ENCODE measurements around the gene EPDR1. TPM values are rescaled to one million over a fixed set of nuclear protein-coding genes. Genes with fewer than 3 reads are reported as not detected.
A peak's percentile ranks its signal among the peaks of the same experiment; 100 is the strongest.

EPDR1 gene
- 10 to 100 TPM; 26.2 to 62.4 TPM for total RNA-seq
- polyA plus RNA-seq (ENCODE audit: insufficient read length in 2 of 2): 10 to 100 TPM; 36.6 to 41.4 TPM
- long read RNA-seq, donor 1, transcript EPDR1-201 (3 exons, 2,599 nt): major isoform, 21 of 80 reads
- long read RNA-seq, donor 1, partial matches to known transcripts: 55 of 80 reads
- long read RNA-seq, donor 1, other reads (novel, unspliced or antisense): 0 of 80 reads
- long read RNA-seq, donor 2, transcript EPDR1-201 (3 exons, 2,599 nt): major isoform, 8 of 8 reads
- long read RNA-seq, donor 2, partial matches to known transcripts: 0 of 8 reads
- long read RNA-seq, donor 2, other reads (novel, unspliced or antisense): 0 of 8 reads
- long read RNA-seq, donor 3, transcript EPDR1-201 (3 exons, 2,599 nt): major isoform, 9 of 13 reads
- long read RNA-seq, donor 3, partial matches to known transcripts: 0 of 13 reads
- long read RNA-seq, donor 3, other reads (novel, unspliced or antisense): 0 of 13 reads
- long read RNA-seq, donor 4, transcript EPDR1-201 (3 exons, 2,599 nt): major isoform, 5 of 8 reads
- long read RNA-seq, donor 4, partial matches to known transcripts: 0 of 8 reads
- long read RNA-seq, donor 4, other reads (novel, unspliced or antisense): 0 of 8 reads

DNA sequence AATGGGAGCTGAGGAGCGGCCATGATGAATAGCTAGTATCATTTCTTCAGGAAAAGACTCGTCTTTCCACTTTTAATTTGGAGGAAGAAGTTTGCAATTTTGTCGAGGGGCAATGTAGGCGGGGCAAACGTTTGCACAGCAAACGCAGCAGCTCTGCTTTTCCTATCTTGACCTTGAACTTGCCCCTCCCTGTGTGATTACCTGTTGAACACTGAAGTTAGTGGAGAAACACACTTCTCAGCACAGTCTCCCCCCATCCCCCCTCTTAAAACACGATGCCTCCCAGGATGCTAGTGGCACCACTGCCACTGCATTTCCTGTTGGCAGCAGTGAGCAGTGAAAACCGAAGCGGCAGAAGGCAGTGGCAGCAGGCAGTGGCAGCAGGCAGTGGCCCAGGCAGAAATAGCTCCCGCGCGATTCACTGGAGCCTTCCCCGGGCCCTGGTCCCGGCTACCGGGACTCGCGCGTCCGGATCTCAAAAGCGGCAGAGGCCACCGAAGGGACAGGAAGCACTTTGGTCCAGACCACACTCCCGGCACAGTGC is at the start of gene EPDR1:
TSS of gene EPDR1 (plus strand) at position 336 of the 544 bp plus-strand sequence. CDS start 300 bp downstream, outside the sequence.
- no peaks in the 10 kb centered on the region for H3K9me3 ChIP-seq (ENCODE audit: control insufficient read depth, insufficient read depth, low read length)
- peaks cover 16% of the 10 kb centered on the region for H3K27me3 ChIP-seq (ENCODE audit: control insufficient read depth, insufficient read depth, low read length)
- H3K4me3 ChIP-seq (ENCODE audit: low read depth, low read length): peak within 1 kb of the TSS; percentile 78
- peaks cover 18% of the 10 kb centered on the region for H3K4me1 ChIP-seq (ENCODE audit: control insufficient read depth, insufficient read depth, low read length)
- peak within 1 kb of the TSS; percentile 79 for H3K27ac ChIP-seq (ENCODE audit: low read depth, low read length)
- DNase-seq (ENCODE audit: low read depth in 4 of 6, low spot score in 6 of 6): peak in 5 of 6 donors; percentile 54 to 93 (median 68)
- no peaks in the 10 kb centered on the region for H3K36me3 ChIP-seq (ENCODE audit: control insufficient read depth, insufficient read depth, low read length)
- WGBS (ENCODE audit: insufficient coverage): 6% methylated on average over 16 of the region's 22 CpGs

DNA sequence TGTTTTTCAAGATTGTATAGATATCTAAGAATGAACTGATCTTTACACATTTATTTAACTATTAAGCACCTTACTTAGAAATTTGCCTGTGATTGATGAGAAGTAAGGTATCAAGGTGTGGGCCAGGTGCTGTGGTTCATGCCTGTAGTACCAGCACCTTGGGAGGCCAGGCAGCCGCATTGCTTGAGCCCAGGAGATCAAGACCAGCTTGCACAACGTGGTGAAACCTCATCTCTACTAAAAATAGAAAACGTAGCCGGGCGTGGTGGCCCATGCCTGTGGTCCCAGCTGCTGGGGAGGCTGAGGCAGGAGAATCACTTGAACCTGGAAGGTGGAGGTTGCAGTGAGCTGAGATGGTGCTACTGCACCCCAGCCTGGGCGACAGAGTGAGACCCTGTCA is 38.4 kb upstream of the EPDR1 start:
- no peaks in the 10 kb centered on the region for H3K27me3 ChIP-seq (ENCODE audit: control insufficient read depth, insufficient read depth, low read length)
- no peak overlapping the region for H3K27ac ChIP-seq (ENCODE audit: low read depth, low read length)
- H3K4me3 ChIP-seq (ENCODE audit: low read depth, low read length): no peak overlapping the region
- H3K36me3 ChIP-seq (ENCODE audit: control insufficient read depth, insufficient read depth, low read length): no peaks in the 10 kb centered on the region
- WGBS (ENCODE audit: insufficient coverage): 83% methylated on average over 2 of the region's 6 CpGs
- no peak for DNase-seq (ENCODE audit: low read depth in 4 of 6, low spot score in 6 of 6)
- H3K4me1 ChIP-seq (ENCODE audit: control insufficient read depth, insufficient read depth, low read length): no peaks in the 10 kb centered on the region
- no peaks in the 10 kb centered on the region for H3K9me3 ChIP-seq (ENCODE audit: control insufficient read depth, insufficient read depth, low read length)

DNA sequence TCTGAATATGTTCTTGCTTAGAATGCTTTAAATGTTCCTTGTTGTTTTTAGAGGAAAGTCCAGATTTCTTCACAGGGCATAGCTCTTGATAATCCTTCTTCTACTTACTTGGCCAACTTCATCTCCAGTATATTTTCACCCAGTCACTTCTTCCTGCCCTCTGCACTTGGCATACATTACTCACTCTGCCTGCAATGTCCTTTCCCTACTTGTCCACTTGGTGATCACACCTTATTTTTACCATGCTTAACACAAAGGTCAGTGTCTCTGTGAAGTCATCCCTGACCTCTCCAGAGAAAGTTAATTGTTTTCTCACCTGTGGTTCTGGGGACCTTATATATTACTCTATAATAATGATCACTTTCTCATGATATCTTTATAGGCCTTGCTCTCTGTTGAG is 27.1 kb upstream of the EPDR1 start:
- no peak for DNase-seq (ENCODE audit: low read depth in 4 of 6, low spot score in 6 of 6)
- no peak overlapping the region for H3K27ac ChIP-seq (ENCODE audit: low read depth, low read length)
- H3K36me3 ChIP-seq (ENCODE audit: control insufficient read depth, insufficient read depth, low read length): no peaks in the 10 kb centered on the region
- H3K4me3 ChIP-seq (ENCODE audit: low read depth, low read length): no peak overlapping the region
- no peaks in the 10 kb centered on the region for H3K4me1 ChIP-seq (ENCODE audit: control insufficient read depth, insufficient read depth, low read length)
- no peaks in the 10 kb centered on the region for H3K27me3 ChIP-seq (ENCODE audit: control insufficient read depth, insufficient read depth, low read length)
- H3K9me3 ChIP-seq (ENCODE audit: control insufficient read depth, insufficient read depth, low read length): no peaks in the 10 kb centered on the region

DNA sequence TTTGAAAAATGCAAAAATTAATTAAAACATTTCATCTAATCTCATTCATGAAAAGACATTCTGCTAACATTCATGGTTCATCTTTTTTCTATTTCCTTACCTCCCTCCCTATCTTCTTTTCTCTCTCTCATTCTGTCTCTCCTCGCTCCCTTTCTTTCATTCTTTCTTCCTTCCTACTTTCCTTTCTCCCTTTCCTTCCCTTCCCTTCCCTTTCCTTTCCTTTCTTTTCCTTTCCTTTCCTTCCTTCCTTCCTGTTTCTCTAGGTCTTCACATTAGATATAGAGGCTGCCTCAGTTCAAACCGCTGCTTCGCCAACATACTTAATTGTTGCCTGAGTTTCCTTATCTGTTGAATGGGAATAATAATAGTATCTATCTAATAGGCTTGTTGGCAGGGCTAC is 25.8 kb upstream of the EPDR1 start:
- no peaks in the 10 kb centered on the region for H3K36me3 ChIP-seq (ENCODE audit: control insufficient read depth, insufficient read depth, low read length)
- WGBS (ENCODE audit: insufficient coverage): no CpG with 5 or more reads among the region's 3 CpGs
- H3K9me3 ChIP-seq (ENCODE audit: control insufficient read depth, insufficient read depth, low read length): no peaks in the 10 kb centered on the region
- H3K27me3 ChIP-seq (ENCODE audit: control insufficient read depth, insufficient read depth, low read length): no peaks in the 10 kb centered on the region
- no peak overlapping the region for H3K4me3 ChIP-seq (ENCODE audit: low read depth, low read length)
- DNase-seq (ENCODE audit: low read depth in 4 of 6, low spot score in 6 of 6): no peak
- H3K4me1 ChIP-seq (ENCODE audit: control insufficient read depth, insufficient read depth, low read length): no peaks in the 10 kb centered on the region
- no peak overlapping the region for H3K27ac ChIP-seq (ENCODE audit: low read depth, low read length)

DNA sequence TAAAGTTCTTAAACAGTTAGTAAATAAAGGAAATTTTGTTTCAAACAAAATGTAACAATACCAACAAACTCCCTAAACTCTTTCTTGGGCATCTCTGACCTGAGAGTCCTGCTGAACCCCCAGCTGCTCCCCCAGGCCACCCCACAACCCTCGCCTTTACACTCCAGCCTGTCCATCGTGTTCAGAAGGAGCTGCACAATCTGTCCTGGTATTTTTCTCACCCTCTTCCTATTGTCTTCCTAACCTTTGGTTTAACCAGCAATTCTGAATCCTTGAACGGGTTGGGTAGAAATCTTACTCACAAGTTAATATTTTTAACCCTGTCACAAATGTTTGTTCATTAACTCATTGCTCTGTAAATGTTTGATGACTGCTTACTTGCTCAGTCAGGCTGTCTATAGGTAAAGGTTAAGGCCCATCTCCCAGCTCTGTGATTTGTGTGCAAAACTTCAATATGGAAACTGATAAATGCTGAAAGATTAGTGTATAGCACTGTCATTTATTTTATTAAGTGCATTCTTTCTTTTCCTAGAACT is 20.7 kb upstream of the EPDR1 start:
- no peaks in the 10 kb centered on the region for H3K27me3 ChIP-seq (ENCODE audit: control insufficient read depth, insufficient read depth, low read length)
- no peak for DNase-seq (ENCODE audit: low read depth in 4 of 6, low spot score in 6 of 6)
- H3K36me3 ChIP-seq (ENCODE audit: control insufficient read depth, insufficient read depth, low read length): no peaks in the 10 kb centered on the region
- no peak overlapping the region for H3K4me3 ChIP-seq (ENCODE audit: low read depth, low read length)
- H3K27ac ChIP-seq (ENCODE audit: low read depth, low read length): no peak overlapping the region
- WGBS (ENCODE audit: insufficient coverage): no CpG with 5 or more reads among the region's 3 CpGs
- H3K4me1 ChIP-seq (ENCODE audit: control insufficient read depth, insufficient read depth, low read length): no peaks in the 10 kb centered on the region
- no peaks in the 10 kb centered on the region for H3K9me3 ChIP-seq (ENCODE audit: control insufficient read depth, insufficient read depth, low read length)

DNA sequence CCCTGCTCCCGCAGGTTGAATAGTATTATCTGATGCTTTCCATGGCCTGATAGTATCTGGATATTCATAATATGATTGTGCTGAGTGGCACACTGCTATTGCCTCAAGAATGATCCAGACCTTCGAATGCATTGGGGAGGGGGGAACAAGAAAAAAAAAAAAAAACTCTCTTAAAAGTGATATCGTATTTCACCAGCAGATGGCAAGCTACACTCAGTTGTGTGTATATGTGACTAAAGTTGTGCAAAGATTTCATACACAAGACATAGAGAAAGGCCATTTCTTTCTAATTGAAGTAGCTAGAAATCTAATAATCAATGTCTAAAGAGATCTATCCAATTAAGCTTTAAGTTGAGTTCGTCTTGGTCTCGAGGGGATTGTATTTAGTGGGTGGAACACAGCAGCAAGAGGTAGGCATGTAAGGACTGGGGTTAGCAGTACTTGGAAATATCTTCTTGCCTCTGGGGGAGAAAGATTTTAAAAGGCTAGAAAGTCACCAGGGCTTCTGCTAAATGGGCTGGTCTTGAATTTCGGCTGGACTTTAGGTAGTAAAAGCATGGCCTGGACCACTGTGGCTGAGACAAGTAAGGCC is 19.1 kb upstream of the EPDR1 start:
- Histone ChIP-seq H3K4me1 (ENCODE audit: control insufficient read depth, insufficient read depth, low read length) (no peaks in the 10 kb centered on the region), H3K27me3 (ENCODE audit: control insufficient read depth, insufficient read depth, low read length) (no peaks in the 10 kb centered on the region), H3K4me3 (ENCODE audit: low read depth, low read length) (no peak overlapping the region), H3K9me3 (ENCODE audit: control insufficient read depth, insufficient read depth, low read length) (no peaks in the 10 kb centered on the region), H3K36me3 (ENCODE audit: control insufficient read depth, insufficient read depth, low read length) (no peaks in the 10 kb centered on the region), H3K27ac (ENCODE audit: low read depth, low read length) (no peak overlapping the region)
- DNase-seq (ENCODE audit: low read depth in 4 of 6, low spot score in 6 of 6): peak in 2 of 6 donors; percentile 70 to 88
- 37% methylated on average over 3 of the region's 6 CpGs for whole genome bisulfite sequencing (ENCODE audit: insufficient coverage)

DNA sequence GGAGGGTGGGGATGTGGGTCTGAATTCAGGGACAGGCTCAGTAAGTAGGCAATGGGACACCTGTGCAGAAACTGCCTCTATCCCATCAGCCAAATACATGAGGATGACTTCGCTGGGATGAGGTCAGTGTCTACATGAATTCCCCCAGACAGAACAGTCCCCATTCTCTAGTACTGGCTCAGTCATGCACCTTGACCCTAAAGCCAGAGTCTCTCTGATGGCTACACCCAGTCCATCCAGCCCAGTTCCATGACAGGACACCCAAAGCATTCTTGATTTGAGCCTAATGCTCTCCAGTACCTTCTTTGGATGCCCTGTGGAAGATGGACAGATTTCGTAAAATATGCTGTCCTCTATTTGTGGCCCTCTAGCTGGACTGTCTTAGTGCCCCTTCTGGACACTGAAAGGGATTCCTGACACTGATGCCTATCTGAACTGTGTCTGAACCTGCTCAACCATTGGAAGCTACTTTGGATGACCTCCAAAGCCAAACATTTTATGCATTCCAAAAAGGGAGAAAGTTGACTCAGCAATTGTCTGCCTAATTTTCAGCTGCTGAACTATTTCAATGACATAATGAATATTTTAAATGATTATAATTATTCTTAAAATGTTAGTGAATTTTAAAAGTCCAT is 18.4 kb upstream of the EPDR1 start:
- no peaks in the 10 kb centered on the region for H3K36me3 ChIP-seq (ENCODE audit: control insufficient read depth, insufficient read depth, low read length)
- 92% methylated on average over 2 of the region's 2 CpGs for WGBS (ENCODE audit: insufficient coverage)
- H3K9me3 ChIP-seq (ENCODE audit: control insufficient read depth, insufficient read depth, low read length): no peaks in the 10 kb centered on the region
- H3K27ac ChIP-seq (ENCODE audit: low read depth, low read length): no peak overlapping the region
- H3K4me3 ChIP-seq (ENCODE audit: low read depth, low read length): no peak overlapping the region
- H3K27me3 ChIP-seq (ENCODE audit: control insufficient read depth, insufficient read depth, low read length): no peaks in the 10 kb centered on the region
- DNase-seq (ENCODE audit: low read depth in 4 of 6, low spot score in 6 of 6): peak in 1 of 6 donors; percentile 34
- no peaks in the 10 kb centered on the region for H3K4me1 ChIP-seq (ENCODE audit: control insufficient read depth, insufficient read depth, low read length)

DNA sequence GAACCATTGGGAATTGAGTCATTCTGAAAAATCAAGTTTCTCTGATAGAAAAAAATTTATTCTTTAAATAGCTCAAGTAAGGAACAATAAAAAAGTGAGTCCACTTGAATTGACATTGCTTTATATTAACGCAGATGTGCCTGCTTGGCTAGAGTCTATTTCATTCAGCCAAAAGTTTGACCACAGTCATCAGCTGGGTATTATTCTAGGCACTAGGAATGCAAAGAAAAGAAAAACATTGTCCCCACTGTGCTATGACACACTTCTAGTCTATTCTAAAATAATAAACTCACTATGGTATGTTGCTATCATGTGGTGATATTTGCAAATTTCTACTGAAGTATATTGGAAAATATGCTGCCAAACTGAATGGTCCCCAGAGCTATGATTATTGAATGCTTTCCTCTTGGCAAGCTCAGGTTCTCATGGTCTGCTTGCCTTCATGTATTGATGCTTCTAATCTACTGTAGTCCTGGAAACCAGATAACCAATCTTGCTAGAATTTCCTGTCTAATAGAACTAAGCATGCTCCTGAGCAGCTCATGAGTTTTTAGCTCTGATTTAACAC is 12.1 kb upstream of the EPDR1 start:
- H3K9me3 ChIP-seq (ENCODE audit: control insufficient read depth, insufficient read depth, low read length): no peaks in the 10 kb centered on the region
- no peaks in the 10 kb centered on the region for H3K36me3 ChIP-seq (ENCODE audit: control insufficient read depth, insufficient read depth, low read length)
- 50% methylated on average over 1 of the region's 1 CpG for WGBS (ENCODE audit: insufficient coverage)
- no peak overlapping the region for H3K4me3 ChIP-seq (ENCODE audit: low read depth, low read length)
- no peaks in the 10 kb centered on the region for H3K27me3 ChIP-seq (ENCODE audit: control insufficient read depth, insufficient read depth, low read length)
- peak in 1 of 6 donors; percentile 50 for DNase-seq (ENCODE audit: low read depth in 4 of 6, low spot score in 6 of 6)
- no peak overlapping the region for H3K27ac ChIP-seq (ENCODE audit: low read depth, low read length)
- no peaks in the 10 kb centered on the region for H3K4me1 ChIP-seq (ENCODE audit: control insufficient read depth, insufficient read depth, low read length)

DNA sequence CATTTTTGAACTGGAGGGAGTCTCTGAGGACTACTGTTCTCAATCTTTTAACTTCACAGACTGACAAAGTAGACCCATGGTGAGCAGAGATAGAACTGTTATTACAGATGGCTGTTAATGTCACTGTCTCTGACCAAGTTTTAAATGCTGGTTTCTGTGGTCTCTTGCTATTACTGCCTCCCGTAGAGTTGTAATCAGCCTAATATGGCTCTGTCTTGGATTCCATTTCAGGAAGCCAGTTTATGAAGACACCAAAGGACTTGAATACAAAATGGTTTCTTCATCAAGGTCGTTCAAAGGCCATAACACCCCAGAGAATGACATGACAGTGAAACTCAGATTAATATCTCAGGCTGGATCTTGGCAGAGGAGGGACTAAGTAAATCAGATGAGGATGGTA is 7.7 kb upstream of the EPDR1 start:
- Histone ChIP-seq H3K4me3 (ENCODE audit: low read depth, low read length) (no peak overlapping the region), H3K4me1 (ENCODE audit: control insufficient read depth, insufficient read depth, low read length) (peaks cover 10% of the 10 kb centered on the region), H3K27ac (ENCODE audit: low read depth, low read length) (peak overlapping the region; percentile 10), H3K27me3 (ENCODE audit: control insufficient read depth, insufficient read depth, low read length) (peaks cover 19% of the 10 kb centered on the region), H3K9me3 (ENCODE audit: control insufficient read depth, insufficient read depth, low read length) (no peaks in the 10 kb centered on the region), H3K36me3 (ENCODE audit: control insufficient read depth, insufficient read depth, low read length) (no peaks in the 10 kb centered on the region)
- peak in 1 of 6 donors; percentile 38 for DNase-seq (ENCODE audit: low read depth in 4 of 6, low spot score in 6 of 6)
- 83% methylated on average over 1 of the region's 2 CpGs for WGBS (ENCODE audit: insufficient coverage)

Measured in spinal cord (tissue), 10 donors.